Measurements from ENCODE around the gene MAGI2. TPM values are rescaled to one million over a fixed set of nuclear protein-coding genes. Genes with fewer than 3 reads are reported as not detected.

Gene MAGI2
- total RNA-seq, 1 experiment from 2014 or later: 0.52 TPM

DNA sequence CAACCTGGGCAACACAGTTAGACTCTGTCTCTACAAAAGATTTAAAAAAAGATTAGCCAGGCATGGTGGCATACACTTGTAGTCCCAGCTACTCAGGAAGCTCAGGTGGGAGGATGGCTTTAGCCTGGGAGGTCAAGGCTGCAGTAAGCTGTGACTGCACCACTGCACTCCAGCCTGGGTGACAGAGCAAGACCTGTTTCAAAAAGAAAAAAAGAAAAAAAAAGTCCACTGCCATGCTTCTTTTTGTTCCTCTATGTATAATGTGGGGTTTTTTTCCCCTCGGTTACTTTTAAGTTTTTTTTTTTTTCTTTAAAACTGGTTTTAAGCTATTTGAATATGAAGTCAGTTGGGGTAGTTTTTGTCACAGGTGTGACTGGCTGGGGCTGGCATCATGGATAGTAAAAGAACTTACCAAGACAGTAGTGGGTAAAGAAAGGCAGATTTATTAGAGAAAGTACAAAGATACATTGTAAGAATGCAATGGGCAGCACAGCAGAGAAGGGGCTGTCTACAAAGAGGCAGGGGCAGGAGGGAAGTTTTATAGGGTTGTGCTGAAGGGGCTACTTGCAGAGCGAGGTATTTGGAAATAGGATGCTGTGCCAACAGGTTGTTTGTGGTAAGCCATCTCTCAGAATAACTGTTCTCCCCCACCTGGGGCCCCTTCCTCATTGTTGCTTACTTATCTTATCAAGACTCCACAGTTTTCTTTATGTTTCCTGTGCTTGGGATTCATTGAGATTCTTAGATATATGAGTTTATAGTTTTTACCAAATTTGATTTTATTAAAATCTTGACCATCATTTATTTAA is 1477.6 kb downstream of the MAGI2 start:
- H3K27ac Mint-ChIP-seq (ENCODE audit: unreplicated experiment): no peak overlapping the region
- CTCF ChIA-PET: interaction anchor here (0.7 kb wide), 1 partner anchor 17 kb away, joined by 3 read pairs; no protein-coding TSS in a partner anchor
- no TSS peak for BruUV-seq (replicated peaks)
- no peaks in the 10 kb centered on the region for H3K27me3 Mint-ChIP-seq (ENCODE audit: unreplicated experiment)
- no peaks in the 10 kb centered on the region for H3K36me3 Mint-ChIP-seq (ENCODE audit: insufficient read depth, unreplicated experiment)
- TF ChIP-seq, protein P1, sequence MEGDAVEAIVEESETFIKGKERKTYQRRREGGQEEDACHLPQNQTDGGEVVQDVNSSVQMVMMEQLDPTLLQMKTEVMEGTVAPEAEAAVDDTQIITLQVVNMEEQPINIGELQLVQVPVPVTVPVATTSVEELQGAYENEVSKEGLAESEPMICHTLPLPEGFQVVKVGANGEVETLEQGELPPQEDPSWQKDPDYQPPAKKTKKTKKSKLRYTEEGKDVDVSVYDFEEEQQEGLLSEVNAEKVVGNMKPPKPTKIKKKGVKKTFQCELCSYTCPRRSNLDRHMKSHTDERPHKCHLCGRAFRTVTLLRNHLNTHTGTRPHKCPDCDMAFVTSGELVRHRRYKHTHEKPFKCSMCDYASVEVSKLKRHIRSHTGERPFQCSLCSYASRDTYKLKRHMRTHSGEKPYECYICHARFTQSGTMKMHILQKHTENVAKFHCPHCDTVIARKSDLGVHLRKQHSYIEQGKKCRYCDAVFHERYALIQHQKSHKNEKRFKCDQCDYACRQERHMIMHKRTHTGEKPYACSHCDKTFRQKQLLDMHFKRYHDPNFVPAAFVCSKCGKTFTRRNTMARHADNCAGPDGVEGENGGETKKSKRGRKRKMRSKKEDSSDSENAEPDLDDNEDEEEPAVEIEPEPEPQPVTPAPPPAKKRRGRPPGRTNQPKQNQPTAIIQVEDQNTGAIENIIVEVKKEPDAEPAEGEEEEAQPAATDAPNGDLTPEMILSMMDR (IDR thresholded peaks at IDR 0.05; ENCODE audit: unreplicated experiment): no peak
- intact Hi-C loops (cut with micrococcal nuclease; ENCODE audit: unreplicated experiment): no loop called here
- H3K4me1 Mint-ChIP-seq (ENCODE audit: low read depth, unreplicated experiment): no peaks in the 10 kb centered on the region
- no peaks in the 10 kb centered on the region for H3K9me3 Mint-ChIP-seq (ENCODE audit: low read depth, unreplicated experiment)
- no peak overlapping the region for H3K4me3 Mint-ChIP-seq (ENCODE audit: low read depth, unreplicated experiment)
- no peak for DNase-seq

DNA sequence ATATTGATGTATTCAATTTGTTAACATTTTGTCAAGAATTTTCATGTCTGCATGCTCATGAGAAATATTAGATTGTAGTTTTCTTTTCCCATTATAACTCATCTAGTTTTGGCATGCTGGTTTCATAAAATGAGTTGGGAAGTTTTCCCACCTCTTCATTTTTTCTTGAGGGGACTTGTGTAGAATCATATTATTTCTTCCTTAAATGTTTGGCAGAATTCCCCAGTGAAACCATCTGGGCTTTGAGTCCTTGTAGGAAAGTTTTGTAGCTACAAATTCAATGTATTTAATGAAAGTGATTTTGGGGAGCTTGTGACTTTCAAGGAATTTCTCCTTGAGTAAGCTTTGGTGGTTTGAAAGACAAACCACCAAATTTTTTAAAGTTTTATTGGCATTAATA is 1481.7 kb downstream of the MAGI2 start:
- no peaks in the 10 kb centered on the region for H3K4me1 Mint-ChIP-seq (ENCODE audit: low read depth, unreplicated experiment)
- intact Hi-C loops (cut with micrococcal nuclease; ENCODE audit: unreplicated experiment): no loop called here
- TF ChIP-seq, protein P1 (IDR thresholded peaks at IDR 0.05; ENCODE audit: unreplicated experiment): no peak
- DNase-seq: no peak
- CTCF ChIA-PET: no interaction called here
- no peak overlapping the region for H3K27ac Mint-ChIP-seq (ENCODE audit: unreplicated experiment)
- H3K4me3 Mint-ChIP-seq (ENCODE audit: low read depth, unreplicated experiment): no peak overlapping the region
- H3K27me3 Mint-ChIP-seq (ENCODE audit: unreplicated experiment): no peaks in the 10 kb centered on the region
- H3K9me3 Mint-ChIP-seq (ENCODE audit: low read depth, unreplicated experiment): no peaks in the 10 kb centered on the region
- no peaks in the 10 kb centered on the region for H3K36me3 Mint-ChIP-seq (ENCODE audit: insufficient read depth, unreplicated experiment)
- no TSS peak for BruUV-seq (replicated peaks)

DNA sequence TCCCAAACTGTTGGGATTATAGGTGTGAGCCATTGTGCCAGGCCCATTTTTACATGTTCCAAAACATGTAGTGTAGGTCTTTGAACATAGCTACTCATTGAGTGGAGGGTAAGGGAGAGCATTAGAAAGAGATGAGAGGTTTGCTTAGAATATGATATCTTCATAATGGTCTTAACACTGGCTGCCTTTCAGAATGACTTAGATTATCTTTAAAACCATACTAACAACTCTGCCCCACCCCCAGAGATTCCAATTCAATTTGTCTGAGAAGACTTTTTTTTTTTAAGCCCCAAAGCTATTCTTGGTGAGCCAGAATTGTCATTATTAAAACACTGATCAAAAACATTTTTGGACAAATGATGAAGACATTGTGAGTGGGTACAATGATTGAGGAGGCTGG is 1486.0 kb downstream of the MAGI2 start:
- DNase-seq: no peak
- no peaks in the 10 kb centered on the region for H3K36me3 Mint-ChIP-seq (ENCODE audit: insufficient read depth, unreplicated experiment)
- no peaks in the 10 kb centered on the region for H3K27me3 Mint-ChIP-seq (ENCODE audit: unreplicated experiment)
- TF ChIP-seq, protein P1 (IDR thresholded peaks at IDR 0.05; ENCODE audit: unreplicated experiment): no peak
- H3K27ac Mint-ChIP-seq (ENCODE audit: unreplicated experiment): no peak overlapping the region
- H3K4me3 Mint-ChIP-seq (ENCODE audit: low read depth, unreplicated experiment): no peak overlapping the region
- no peaks in the 10 kb centered on the region for H3K9me3 Mint-ChIP-seq (ENCODE audit: low read depth, unreplicated experiment)
- intact Hi-C loops (cut with micrococcal nuclease; ENCODE audit: unreplicated experiment): no loop called here
- H3K4me1 Mint-ChIP-seq (ENCODE audit: low read depth, unreplicated experiment): no peaks in the 10 kb centered on the region
- CTCF ChIA-PET: no interaction called here
- BruUV-seq (replicated peaks): no TSS peak
